NCI-H187 (cell line): ENCODE results near the gene FXYD7.

Source experiments
- DNase-seq, 2 experiments: peaks; one replicate each; lab custom pipeline; 2025; lab: John Stamatoyannopoulos, UW

Gene FXYD7

GRCh38 chr19:35110974-35111373 lies 32.1 kb upstream of the FXYD7 start:
- no peak for DNase-seq

- DNase-seq = no peak
Measured at GRCh38 chr19:35112995-35113688, 29.9 kb upstream of the FXYD7 start.

- DNase-seq = no peak
Measured at GRCh38 chr19:35114353-35115176, 28.5 kb upstream of the FXYD7 start.

GRCh38 chr19:35115177-35115951 lies 27.7 kb upstream of the FXYD7 start, which contains the start of gene FXYD3:
Gene FXYD3 (plus strand): TSS chr19:35115823. CDS start chr19:35119377, 3,554 bp downstream.
- no peak for DNase-seq

GRCh38 chr19:35116072-35116801 lies 26.8 kb upstream of the FXYD7 start:
- DNase-seq = no peak

- no peak for DNase-seq
Measured at GRCh38 chr19:35117116-35117515, 25.9 kb upstream of the FXYD7 start.

DNA sequence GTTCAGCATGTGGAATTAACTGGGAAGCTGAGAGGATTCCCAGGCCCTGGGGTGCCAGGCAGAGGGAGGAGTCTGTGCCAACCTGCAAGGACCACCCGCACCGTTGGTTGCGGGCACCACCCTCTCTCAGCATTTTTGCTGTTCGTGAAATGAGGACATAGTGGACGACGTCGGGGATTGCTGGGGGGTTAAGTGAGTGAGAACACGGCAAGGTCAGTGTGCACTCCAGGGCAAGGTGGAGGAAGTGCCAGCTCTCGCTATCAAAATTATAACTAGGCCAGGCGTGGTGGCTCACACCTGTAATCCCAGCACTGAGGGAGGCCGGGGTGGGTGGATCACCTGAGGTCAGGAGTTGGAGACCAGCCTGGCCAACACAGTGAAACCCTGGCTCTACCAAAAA lies 25.3 kb upstream of the FXYD7 start:
- no peak for DNase-seq

DNA sequence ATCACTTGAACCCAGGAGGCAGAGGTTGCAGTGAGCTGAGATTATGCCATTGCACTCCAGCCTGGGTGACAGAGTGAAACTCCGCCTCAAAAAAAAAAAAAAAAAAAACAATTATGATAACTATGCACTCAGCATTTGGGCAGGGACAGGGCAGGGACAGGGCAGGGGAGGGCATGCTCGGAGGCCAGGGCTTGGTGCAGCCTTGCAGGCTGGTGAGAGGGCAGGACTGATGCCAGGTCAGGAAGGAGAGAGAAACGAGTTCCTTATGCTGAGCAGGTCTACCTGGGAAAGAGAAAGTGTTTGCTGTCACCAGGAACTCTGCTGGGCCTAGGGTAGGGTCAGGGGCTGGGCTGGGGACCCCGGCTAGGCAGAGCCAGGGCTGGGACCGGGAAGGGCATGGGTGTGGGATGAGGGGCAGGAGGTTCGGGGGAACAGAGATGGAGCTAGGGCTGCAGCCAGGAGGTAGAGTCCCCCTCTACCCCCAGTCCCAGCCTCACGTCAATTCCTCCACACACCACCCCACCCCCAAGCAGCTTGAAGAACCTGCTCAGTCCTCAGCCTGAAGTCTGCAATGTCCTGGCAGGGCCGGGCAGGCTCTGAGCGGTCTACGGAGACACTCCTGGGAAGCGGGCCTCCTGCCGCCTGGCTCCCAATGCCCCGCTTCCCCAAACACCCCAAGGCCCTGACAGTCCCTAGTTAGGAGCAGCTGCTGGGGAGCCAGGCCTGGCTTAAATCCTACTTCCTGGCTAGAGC lies 24.6 kb upstream of the FXYD7 start:
- DNase-seq = no peak

DNA sequence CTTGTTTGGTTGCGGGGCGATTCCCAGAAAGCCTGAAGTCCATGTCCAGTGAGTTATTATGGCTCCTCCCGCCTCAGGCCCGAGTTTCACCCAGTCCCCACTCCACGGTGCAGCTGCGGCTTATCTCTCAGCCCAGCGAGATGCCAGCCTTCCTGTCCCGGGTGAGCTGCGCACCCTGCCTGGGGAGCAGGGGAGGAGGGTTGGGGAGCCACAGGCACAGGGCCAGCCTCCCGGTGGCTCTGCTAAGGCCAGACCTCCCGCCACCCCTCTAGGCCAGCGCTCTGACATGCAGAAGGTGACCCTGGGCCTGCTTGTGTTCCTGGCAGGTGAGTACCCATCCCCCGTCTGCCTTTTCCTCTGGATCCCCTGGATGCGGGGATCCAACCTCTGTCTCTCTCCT lies 24.0 kb upstream of the FXYD7 start:
- no peak for DNase-seq

- DNase-seq = no peak
Measured at GRCh38 chr19:35119578-35120155, 23.4 kb upstream of the FXYD7 start.

GRCh38 chr19:35120492-35120891 lies 22.6 kb upstream of the FXYD7 start:
- no peak for DNase-seq

GRCh38 chr19:35120898-35121297 lies 22.2 kb upstream of the FXYD7 start:
- DNase-seq = no peak

DNA sequence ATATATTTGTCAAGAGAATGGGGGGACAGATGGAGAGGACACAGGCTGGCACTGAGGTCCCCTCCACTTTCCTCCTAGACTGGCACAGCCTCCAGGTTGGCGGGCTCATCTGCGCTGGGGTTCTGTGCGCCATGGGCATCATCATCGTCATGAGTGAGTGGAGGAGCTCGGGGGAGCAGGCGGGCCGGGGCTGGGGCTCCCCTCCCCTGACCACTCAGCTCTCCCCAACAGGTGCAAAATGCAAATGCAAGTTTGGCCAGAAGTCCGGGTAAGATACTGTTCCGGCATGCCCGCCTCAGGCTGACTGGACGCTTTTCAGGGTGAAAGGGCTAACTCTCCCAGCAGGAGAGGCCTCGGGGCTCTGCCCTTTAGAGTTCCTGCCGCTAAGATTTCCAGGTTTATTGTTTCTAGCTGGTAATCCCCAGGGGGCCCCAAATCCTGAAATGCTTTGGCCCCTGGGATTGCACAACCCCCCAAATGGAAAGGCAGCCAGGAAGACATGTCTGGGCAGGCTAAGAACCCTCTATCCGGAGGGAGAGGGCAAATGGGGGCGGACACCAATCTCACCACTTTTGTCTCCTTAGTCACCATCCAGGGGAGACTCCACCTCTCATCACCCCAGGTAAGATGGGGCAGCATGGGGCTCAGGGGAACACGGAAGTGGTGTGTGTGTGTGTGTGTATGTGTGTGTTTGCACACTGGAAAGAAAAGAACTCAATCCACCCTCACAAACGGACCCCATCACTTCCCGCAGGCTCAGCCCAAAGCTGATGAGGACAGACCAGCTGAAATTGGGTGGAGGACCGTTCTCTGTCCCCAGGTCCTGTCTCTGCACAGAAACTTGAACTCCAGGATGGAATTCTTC lies 20.1 kb upstream of the FXYD7 start:
- no peak for DNase-seq

- DNase-seq = no peak
Measured at GRCh38 chr19:35123573-35123972, 19.5 kb upstream of the FXYD7 start.

DNA sequence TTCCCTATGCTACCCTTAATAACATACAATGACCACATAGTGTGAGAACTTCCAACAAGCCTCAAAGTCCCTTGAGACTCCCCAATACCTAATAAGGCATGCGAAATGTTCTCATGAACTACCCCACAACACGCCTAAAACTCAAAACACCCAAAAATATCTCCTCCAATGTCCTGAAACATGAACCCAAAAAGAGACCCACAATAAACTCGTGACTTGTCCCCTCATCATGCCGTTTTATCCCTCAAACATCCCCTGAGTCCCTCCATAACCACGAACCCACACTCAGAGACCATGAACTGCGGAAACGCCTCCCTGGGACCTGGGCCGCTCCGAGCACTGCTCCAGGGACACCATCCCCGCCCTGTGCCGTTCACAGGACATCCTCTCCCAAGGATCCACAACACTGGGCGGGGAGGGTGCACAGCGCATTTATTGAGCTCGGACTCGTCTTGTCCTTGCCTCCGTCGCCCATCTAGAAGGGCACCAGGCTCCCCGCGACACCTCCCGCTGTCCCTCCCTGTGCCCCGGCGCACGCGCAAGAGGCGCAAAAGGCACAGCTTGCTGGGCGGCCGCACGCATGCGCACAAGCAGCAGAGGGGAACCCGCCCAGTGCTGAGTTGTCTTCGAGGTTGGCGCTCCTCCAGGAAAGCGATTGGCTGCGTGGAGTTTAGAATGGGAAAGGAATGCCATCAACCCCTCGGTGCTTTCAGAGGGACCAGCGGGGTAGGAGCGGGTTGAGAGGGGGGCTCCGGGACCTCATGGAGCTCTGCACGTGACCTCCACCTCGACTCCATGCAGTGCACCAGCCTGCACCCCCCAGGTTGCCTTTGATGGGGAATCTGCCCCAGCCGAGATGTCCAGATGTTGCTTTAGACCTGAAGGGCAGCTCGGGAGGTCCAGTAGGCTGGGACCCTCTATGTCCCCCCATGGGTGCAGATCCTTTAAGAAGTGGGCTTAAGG lies 18.7 kb upstream of the FXYD7 start:
- DNase-seq = no peak

GRCh38 chr19:35125270-35125717 lies 17.8 kb upstream of the FXYD7 start:
- DNase-seq = no peak

DNA sequence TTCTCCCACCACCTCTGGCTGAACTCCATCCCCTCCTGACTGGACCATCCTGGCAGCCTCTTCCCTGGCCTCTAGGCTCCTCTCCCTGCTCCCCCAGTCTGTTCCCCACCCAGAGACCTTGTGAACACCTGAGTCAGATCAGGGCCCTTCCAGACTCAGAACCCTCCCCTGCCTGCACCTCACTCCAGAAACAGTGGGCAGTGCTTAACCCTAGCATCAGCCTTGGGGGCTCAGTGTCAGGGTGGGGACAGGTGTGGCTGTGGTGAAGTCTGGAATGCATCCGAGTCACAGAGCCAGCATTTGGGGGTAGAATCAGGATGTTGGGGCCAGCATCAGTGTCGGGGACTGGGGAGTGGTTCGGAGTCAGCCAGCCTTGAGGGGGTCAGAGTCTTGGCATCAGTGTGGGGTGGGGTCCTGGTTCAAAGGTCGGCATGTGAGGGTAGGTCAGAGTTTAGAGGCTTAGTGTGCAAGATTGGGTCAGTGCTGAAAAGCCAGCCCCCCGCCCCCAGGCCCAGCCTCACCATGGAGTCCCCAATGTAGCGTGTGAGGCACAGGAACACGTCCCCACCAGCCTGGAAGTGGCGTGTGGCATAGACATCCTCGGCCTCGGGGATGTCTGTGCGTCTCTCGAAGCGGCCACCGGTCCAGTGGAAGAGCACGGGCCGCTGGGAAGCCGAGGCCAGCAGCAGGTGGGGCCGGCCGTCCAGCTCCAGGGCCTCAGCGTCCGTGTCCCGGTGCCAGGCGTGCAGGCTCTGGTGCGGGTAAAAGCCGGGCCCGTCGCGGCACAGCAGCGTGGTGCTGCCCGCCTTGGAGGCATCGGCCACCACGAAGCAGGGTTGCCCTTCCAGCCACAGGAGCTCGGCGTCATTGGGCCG lies 17.1 kb upstream of the FXYD7 start:
- DNase-seq = no peak

DNA sequence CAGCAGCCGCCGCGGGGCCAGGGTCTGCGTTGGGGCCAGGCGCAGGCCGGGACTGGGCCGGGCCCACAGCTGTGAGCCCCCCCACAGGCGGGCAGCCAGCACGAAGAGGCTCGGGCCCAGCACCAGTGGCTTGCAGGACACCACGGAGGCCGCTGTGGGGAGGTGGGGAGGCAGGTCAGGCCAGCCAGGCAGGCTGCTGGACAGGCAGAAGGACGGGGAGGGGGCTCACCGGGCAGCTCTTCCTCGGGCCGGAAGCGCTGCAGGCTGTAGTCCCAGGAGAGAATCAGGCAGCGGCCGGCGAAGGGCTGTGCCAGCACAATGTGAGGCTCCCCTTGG lies 16.5 kb upstream of the FXYD7 start:
- DNase-seq = no peak
